GM21529 (cell line): ENCODE measurements around the gene LTBP2.

ENCODE experiments used
- ATAC-seq: cut with Tn5 transposase; IDR thresholded peaks from one replicate; pipeline ENCODE4 v1.9.1; 2021; ENCODE audit not compliant: unreplicated experiment

LTBP2 gene

DNA sequence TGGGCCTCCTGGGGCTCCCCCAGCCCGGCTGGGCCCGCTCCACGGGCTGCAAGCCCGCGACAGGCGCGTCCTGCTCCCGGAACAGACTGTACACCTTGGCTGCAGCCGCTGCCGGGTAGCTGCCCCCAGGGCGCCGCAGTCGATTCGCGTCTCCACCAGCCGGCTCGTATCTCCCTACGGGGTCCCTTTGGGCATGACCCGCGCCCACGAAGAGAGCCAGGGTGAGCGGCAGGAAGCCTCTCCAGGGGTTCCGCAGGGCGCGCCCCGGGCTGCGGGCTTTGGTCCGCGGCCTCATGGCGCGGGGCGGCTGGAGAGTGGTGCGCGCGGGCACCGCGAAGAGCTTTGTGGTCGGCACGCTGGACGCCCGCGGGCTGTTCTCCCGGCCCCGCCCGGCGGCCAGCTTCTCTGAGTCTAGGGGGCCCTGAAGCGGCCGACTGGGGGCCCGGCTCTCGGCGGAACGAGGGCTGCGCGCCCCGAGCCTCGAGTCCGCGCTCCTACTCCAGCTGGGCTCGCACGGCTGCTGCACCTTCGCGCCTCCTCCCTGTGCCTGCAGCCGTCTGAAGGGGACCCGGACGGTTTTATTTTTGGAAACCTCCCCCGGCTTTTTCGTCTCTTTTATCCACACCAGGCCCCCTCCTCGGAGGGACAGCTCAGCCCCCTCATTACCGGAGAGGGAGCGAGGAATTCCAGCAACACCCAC, at the start of gene LTBP2:
Gene LTBP2 (minus strand): TSS at position 588 of the 700 bp plus-strand sequence. CDS start 293 bp downstream, at position 295.
- ATAC-seq = no peak

DNA sequence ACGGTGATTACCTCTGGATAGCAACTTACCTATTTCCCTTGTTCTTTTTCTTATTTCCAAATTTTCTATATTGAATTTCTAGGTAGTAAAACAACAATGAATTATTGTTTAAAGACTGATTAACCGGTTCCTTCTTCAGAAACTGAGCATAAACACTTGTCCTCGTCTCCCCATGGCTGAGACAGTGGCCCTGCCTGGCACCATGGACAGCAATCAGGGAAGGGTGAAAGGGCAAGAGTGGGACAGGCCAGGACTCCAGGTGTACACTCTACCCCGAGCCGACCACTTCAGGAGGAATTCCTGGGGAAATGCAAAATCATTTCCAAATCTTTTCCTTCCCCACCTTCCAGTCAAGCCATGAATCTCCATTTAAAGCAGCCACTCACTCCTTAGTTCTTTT, 48.8 kb upstream of the LTBP2 start:
- no peak for ATAC-seq

DNA sequence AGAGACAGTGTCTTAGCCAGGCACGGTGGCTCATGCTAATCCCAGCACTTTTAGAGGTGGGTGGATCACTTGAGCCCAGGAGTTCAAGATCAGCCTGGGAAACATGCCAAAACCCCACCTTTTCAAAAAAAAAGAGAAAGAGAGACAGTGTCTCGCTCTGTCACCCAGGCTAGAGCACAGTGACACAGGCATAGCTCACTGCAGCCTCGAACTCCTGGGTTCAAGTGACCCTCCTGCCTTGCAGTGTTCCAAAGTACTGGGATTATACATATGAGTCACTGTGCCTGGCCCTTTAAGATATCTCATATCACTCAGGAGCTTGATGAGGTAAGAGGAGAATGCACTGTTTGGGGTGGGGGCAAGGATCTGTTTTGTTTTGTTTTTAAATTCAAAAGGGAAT, 48.1 kb upstream of the LTBP2 start:
- ATAC-seq = no peak

DNA sequence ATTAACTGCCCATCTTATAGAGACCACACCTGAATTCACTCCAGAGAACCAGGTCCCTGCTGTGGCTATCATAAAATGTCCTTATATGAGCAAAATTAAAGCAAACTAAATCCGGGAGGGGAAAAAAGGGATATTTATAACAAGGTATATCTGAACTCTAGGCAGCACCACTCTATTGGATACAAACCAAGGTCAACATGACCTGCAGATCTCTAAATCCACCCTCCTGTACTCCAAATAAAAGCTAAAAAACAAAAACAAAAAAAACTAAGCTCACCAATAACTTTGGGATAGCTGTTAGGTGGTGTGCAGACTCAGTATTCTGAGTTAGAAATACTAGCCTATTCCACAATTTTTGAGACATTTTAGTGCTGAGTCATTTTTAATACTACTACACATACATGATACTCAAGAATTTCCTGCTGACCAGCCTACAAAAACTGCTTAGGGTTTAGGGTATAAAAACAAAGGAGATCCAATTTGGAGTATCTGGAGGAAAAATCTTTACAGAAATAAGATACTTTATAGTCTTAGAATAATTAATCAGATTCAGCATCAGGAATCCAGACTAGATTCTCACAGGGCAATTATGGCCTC, 46.6 kb upstream of the LTBP2 start:
- ATAC-seq = no peak

DNA sequence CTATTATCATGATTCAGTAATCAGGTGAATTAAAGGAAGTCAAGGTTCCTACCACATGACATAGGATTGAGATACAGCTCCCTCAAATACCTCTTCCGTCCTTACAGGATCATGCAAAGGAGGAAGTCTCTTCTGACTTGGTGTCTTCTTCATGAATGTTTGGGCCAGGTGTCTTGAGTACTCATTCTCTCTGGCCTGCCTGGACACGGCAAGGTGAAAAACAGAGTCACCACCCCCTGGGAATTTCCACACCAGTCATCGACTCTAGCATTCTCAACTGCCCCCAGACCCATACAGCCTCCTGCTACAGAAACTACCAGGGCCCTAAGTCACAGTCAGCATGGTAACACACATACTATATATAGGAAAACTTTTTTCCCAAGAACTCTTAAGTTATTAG, 44.9 kb upstream of the LTBP2 start:
- no peak for ATAC-seq

DNA sequence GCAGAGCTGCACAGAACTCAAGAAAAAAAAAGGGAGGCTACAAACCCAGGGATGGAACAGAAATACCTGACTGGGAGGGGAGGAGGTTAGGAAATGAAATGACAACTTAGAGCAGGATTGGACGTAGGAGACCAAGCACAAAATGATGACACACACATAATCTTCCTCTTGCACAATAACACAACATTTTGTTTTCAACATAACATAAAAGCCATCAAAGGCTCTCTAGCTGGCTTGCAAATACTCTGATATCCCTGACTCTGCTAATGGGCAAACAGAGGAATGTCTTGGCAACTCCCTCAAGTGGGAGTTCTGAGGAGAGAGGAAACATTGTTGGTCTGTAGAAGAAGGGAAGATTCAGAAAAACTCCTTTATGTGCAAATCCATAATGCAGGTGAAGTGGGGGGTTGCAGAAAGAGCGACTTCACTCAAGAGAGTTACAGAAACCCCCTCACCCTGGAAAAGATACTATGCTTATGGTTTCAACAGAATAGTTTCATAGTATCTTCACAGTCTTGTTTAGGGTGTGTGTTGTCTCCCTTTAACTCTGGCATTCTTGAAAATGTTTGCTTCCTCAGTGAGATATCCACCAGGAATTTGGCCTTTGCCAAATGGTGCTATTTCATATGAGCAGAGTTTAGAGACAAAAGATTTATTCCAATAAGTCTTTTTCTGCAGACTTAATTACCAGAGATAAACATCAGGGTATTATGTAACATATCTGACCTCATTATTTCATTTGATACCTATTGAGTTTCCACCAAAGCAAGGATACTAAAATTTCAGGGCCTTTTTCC, 43.8 kb upstream of the LTBP2 start:
- no peak for ATAC-seq

DNA sequence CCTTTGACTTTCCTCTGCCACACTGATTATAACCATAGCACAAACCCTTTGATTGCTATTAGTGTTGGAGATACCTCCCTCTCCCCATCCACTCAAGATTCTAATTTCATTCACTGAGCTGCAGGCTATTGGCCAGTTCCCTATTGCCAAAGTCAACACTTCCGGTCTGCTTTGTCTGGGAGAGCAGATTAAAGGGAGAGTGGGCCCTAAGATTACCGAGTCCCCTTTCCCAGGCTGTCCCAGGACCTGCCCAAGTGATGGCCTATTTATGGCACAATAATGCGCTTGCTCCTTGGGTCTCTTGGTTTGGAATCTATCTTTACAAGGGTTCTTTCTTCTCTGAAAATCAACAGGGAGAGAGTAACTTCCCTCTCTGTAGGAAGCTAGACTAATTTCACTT, 42.9 kb upstream of the LTBP2 start:
- ATAC-seq = no peak

DNA sequence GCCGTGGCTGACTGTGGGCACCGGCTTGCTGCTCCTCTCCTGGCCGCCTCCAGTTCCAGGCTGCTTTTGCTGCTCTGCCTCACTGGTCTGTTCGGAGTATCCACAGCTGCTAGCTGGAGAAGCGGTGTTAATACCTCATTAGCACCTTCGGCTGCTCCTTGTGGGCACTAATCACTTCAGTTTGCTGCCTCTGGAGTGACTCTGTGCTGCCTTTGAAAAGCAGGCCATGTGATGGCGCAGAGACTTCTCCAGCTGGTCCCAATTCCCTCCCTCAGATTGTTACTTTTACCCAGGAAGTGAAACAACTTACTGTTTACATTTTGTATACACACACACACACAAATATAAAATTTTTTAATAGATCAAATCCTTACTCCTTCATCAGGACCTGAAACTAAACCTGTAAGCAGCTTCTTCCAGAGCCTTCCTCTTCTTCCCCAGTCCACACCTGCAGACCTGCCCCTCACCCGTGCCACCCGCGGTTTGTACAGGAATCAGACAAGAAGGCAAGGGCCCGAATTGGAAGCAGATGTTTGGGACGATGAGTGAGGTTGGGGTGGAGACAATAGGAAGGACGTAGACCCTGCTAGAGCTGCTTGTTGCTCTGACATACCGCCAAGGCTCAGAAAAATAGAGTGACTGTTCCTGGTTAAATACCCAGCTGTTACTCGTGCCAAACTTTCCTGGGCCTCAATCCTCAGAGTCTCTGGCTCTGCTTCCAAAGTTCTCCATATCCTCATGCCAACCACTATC, 41.5 kb upstream of the LTBP2 start:
- ATAC-seq = no peak

DNA sequence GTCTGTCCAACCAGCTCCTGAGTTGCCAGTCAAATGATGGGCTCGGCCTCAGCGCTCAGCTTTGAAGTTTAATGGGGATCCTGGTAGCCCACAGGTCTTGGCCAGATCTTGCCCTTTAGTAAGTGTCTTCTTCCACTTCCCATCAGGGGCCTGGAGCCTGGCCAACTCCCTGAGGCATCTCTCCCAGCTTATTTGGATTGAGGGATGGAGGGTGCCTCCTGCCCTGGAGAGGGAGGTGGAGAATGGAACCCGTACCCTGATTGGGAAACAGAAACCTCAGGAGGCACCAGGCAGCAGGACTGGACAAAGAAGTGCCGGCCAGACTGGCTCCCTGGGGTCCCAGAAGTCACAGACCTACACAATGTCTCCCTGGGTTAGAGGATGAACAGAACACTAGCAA, 40.5 kb upstream of the LTBP2 start:
- no peak for ATAC-seq

DNA sequence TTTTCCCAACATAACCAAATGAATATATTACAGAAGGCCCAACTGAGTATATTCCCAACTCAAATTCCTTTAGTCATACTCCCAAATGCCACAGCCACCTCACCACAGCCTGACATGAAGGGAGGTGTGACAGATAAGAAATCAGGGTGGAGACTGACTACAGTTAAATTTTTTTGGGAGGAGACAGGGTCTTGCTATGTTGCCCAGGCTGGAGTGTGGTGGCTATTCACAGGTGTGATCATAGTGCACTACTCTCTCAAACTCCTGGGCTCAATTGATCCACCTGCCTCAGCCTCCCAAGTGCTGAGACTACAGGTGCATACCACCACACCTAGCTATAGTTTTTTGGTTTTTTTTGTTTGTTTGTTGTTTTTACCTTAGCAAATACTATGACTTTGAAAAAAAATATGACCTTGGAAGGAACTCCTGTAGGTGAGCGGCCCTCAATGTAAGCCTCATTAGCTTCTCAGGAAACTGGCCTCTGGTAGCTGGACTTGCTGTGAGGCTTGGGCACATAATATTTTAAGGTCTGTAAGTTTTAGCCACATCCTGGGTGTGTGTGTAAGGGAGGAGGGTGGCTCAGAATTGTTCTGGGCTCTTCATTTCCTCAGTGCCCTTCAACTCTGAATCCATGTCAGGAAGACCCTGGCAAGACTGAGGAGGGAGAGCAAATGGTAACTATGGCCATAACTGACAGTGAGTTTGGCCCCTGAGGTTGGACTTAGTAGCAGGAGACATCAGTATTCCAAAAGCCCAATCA, 39.1 kb upstream of the LTBP2 start:
- ATAC-seq = no peak

DNA sequence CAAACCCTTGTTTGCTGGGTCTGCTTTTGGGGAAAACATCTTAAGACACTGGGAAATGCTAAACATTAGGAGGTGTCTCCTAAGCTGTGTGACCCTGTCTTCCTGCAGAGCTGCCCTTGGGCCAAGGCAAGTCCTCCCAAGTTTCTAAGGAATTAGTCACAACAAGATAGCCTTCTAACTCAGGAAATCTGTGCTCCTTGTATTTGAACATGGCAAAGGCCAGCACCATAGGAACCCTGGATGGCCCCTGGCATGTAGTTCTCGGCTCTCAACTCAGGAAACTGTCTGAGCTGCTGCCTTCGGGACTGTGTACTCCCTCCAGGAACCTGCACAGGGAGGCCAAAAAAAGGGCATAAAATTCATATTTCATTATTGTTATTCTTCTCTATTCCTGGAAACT, 37.6 kb upstream of the LTBP2 start:
- no peak for ATAC-seq

DNA sequence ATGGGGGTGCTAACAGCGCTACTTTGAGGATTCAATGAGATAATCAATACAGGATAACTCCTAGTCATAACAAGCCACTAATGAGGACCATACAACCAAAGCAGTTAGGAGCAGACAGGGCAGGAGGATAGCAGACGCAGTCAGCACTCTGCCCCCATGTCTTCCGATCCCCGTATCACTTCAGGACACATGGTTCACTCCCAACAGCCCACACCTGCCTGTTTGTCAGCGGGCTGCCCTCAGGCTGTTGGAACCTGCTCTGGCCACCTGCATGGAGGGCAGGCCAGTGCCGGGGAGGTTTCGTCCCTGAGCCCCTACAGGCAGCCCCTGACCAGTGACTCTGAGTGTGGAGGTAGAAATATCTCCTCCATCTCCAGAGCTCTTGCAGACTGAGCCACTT, 37.1 kb upstream of the LTBP2 start:
- ATAC-seq = no peak

DNA sequence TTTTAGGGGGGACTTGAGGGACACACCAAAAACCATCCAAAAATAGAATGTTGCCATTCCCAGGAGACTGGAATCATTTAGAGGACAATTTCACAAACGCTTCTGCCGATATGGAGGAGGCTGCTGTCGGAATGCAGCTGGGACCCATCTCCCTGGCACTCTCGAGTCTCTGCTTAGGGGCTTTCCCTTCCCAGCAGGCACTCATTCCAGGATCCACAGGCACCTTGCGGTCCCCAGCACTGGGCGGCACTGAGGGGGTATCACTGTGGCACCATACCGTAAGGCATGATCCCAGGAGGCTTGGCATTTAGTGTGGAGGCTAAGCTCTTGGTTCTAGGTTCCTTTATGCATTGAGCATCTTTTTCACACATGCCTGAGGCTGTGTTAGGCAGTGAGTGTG, 36.6 kb upstream of the LTBP2 start:
- no peak for ATAC-seq

DNA sequence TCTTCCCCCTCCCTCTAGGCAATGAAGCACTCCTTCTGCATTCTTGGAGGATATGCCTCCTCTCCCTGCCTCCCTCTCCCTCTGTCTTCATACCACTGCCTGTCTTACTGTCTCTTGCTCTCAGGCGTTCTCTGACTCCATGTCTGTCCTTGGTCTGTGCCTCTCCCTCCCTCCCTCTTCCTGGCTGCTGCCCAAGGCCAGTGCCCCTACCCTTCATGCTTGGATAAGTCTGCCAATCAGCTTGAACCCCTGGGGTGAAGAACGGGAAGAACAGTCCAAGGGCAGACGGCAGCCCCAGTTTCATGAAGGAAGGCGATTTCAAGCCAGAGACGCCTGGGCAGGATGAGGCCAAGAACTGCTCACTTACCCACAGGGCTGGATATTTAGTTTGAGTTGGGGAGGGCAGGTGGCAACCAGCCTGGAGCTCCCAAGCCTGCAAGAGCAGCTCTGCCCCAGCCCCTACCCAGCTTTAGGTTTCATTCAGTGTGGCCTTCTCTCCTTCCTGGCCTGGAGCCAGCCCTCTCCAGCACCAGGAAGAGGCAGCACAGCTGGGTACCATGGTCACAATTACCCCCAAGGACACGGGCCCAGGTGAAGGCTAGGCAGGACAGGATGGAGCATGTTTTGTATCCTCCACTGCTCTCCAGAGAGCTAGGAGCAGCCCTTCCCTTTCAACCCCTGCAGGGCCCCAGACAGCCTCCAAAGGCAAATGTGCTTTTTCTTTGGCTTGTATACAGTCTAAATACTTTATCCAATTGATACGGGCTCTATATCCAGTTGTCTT, 35.8 kb upstream of the LTBP2 start:
- ATAC-seq = no peak

DNA sequence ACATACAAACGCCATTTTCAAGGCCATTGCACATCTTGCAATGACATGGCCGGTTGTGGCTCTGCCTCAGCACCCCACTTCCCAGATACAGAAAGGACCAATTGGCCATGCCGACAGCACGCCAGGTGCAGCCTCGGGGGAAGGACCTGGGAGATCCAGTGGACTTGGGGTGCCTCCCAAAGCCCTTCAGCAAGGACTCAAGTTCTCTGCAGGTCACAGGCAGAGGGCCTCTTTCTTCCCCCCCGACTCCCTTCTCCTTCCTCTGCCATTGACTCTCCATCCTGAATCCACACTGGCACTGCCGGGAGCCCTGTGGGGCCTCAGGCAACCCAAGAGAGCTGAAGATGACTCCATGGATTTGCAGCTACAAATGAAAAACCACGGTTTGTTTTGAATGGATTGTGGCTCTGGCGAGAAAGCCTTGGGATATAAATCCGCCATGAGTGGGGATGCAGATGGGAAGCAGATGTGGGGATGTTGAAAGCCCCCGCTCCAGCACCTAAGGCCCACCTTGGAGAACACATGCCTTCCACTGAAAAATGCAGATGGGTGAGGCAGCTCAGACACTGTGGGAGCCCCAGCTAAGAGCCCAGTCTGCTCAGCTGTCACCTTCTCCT, 35.1 kb upstream of the LTBP2 start:
- ATAC-seq = no peak

DNA sequence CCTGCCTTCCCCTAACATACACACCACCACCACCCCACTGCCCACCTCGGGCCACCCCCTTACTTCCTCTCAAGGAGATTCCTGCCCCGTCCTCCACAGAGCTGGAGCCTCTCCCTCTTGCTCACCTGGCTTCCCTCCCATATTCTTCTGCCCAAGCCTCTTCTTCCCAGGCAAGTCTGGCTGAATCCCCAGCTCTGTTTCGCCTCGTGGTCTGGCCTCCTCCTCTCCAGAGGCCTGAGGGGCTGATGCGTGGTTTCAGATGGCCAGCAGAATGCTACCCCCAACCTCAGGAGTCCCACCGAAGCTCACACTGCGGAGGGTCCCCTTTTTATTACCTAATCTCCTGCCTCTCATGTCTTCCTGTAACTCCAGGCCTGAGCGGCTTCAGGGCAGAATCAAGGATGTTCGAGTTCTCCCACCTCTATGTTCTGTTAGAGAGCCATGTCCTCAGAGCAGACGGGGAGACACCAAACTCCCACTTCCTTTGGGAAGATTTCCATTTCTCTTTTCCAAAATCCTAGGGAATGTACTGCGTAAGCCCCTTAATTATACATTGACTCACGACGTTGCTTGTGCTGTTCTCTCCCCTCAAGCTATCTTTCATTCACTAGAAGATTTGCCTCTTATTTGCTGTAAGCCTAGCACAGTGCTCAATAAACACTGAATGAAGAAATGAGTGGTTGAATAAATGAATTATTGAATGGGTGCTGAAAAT, 33.9 kb upstream of the LTBP2 start:
- no peak for ATAC-seq

DNA sequence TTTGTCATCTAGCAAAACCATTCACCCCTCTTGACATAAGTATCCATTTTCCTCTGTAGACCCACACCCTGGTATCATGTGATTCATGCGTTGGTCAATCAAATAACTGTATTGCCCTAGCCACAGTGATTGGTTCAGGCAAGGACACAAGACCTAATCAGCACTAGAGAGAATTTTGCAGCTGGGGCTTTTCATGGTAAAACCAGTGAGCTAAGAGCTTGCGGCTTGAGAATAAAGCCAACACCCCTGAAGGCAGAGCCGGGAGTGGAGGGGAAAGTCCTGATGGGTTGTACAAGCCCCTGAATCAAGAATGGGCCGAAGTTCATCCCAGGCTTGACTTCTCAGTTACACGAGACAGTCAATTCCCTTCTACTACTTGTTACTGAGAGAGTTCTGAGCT, 33.2 kb upstream of the LTBP2 start:
- no peak for ATAC-seq

DNA sequence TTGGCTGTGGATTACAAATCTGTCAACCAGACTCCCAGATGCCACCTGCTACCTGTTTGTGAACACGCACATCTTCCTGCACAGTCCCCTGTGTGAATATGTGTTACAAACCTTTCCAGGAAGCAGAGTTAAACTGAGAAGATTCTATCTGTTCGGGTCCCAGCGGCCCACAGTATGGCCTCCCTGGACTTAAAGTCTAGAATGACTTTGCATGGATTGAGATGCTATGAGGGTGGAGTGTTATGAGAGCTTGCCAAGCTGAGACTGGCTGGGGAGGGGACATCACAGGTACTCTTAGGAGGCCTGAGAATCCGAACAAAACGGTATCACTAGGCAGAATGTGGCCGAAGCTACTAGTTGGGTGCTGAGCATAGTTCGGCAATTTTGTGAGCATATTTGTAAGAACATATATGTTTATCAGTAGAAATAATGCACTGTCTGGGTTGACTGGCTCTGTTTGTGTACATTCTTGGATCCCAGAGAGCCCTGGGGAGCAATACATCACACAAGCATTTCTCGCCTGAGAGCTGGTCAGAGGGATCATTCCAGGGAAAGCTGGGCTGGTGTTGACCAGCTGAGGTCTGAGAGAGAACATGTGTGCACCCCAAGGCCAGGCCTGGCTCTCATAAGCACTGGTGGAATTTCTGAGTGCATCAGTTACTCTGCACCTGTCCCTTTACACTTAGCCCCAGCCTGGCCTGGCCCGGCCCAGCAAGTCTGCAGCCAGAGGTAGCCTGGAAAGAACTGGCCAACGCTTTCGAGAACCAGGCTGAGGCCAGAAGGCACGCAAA, 29.8 kb upstream of the LTBP2 start:
- ATAC-seq = no peak
